Sigmoid colon (tissue), 7 donors: ENCODE data around the gene MAEA. TPM values are rescaled to one million over a fixed set of nuclear protein-coding genes. Genes with fewer than 3 reads are reported as not detected.

Experiments used
- DNase-seq: peaks from one replicate; pipeline ENCODE4 v3.0.0-alpha.2; 2019
- H3K27ac ChIP-seq, 4 donors: fragments of 200-600 bp; sonication (generic); one replicate each; pipeline ENCODE4 v1.5.1; 2016 to 2019; ENCODE audit warnings: mild to moderate bottlenecking in 1 of 4
- H3K27me3 ChIP-seq, 3 donors: fragments of 200-600 bp; sonication (generic); one replicate each; pipeline ENCODE4 v1.5.1; 2019; ENCODE audit warnings: mild to moderate bottlenecking in 1 of 3
- H3K36me3 ChIP-seq, 4 donors: fragments of 200-600 bp; sonication (generic); one replicate each; pipeline ENCODE4 v1.5.1; 2016 to 2019
- H3K4me1 ChIP-seq, 4 donors: fragments of 200-600 bp; sonication (generic); one replicate each; pipeline ENCODE4 v1.5.1; 2017 to 2019
- H3K4me3 ChIP-seq, 4 donors: fragments of 200-600 bp; sonication (generic); one replicate each; pipeline ENCODE4 v1.5.1; 2017 to 2019; ENCODE audit warnings: mild to moderate bottlenecking in 2 of 4, moderate library complexity in 1 of 4
- H3K9me3 ChIP-seq, 4 donors: fragments of 200-600 bp in 3 of 4; sonication (generic) in 3 of 4; one replicate each; pipeline versions ENCODE4 v1.5.1 to v1.6.1; 2013 to 2019
- EP300 ChIP-seq, 4 donors: sonication (generic); formaldehyde crosslinking; IDR thresholded peaks; one replicate each; pipeline ENCODE4 v1.6.1; 2017; ENCODE audit warnings: antibody characterized with exemption in 4 of 4
- POLR2A ChIP-seq, 2 donors: fragments of 450-650 bp; IDR thresholded peaks; one replicate each; pipeline ENCODE4 v1.6.1; 2016; ENCODE audit warnings: antibody characterized with exemption in 2 of 2, mild to moderate bottlenecking in 2 of 2, moderate library complexity in 2 of 2
- POLR2AphosphoS5 ChIP-seq, 4 donors: sonication (generic); formaldehyde crosslinking; IDR thresholded peaks; one replicate each; pipeline ENCODE4 v1.6.1; 2017; ENCODE audit warnings: antibody characterized with exemption in 4 of 4
- WGBS, 2 donors: extraction: QIAGEN DNeasy Blood & Tissue Kit; methylation state at CpG; one replicate each; pipeline ENCODE4 v1.1.7; 2013; 5-methylcytosine and 5-hydroxymethylcytosine counted together
- intact Hi-C: fragments of 100-400 bp; cut with DNase I; formaldehyde crosslinking; loops from one replicate; pipeline ENCODE4 v1.15.1; 2023
- polyA plus RNA-seq, 3 donors: library from polyadenylated mRNA; stranded (reverse); fragments of 200-250 nt; gene quantifications; one replicate each; pipeline ENCODE4 v1.2.3, GENCODE V29; 2013
- total RNA-seq, 4 donors: library from RNA; depleted of rRNA; stranded (reverse); fragments of >200 nt; gene quantifications; one replicate each; pipeline ENCODE4 v1.1.0, GENCODE V29; 2016
- TF ChIP-seq, protein P1 (sequence below), 4 experiments: fragments of 450-650 bp in 3 of 4; fragments of 200-600 bp in 1 of 4; IDR thresholded peaks; one replicate each; pipeline ENCODE4 v1.5.1; 2016 to 2019; ENCODE audit warnings: antibody characterized with exemption in 4 of 4, mild to moderate bottlenecking in 3 of 4, moderate library complexity in 2 of 4
- donor health status: healthy with polysubstance abuse.
- donor health status: Bipolar disorder and iron deficiency.
- donor health status: healthy.

Gene MAEA
- total and polyA plus RNA-seq, 7 donors, result 44.2 to 89.8 (median 53.0) TPM

GRCh38 chr4:1302159-1302558 lies 12.5 kb downstream of the MAEA start:
- WGBS, 2 donors, result 49 to 50% methylated on average over 4 of the region's 4 CpGs
- TF ChIP-seq, protein P1, sequence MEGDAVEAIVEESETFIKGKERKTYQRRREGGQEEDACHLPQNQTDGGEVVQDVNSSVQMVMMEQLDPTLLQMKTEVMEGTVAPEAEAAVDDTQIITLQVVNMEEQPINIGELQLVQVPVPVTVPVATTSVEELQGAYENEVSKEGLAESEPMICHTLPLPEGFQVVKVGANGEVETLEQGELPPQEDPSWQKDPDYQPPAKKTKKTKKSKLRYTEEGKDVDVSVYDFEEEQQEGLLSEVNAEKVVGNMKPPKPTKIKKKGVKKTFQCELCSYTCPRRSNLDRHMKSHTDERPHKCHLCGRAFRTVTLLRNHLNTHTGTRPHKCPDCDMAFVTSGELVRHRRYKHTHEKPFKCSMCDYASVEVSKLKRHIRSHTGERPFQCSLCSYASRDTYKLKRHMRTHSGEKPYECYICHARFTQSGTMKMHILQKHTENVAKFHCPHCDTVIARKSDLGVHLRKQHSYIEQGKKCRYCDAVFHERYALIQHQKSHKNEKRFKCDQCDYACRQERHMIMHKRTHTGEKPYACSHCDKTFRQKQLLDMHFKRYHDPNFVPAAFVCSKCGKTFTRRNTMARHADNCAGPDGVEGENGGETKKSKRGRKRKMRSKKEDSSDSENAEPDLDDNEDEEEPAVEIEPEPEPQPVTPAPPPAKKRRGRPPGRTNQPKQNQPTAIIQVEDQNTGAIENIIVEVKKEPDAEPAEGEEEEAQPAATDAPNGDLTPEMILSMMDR (IDR thresholded peaks at IDR 0.05), result no peak
- TF ChIP-seq EP300 (IDR thresholded peaks at IDR 0.05), result no peak
- TF ChIP-seq POLR2AphosphoS5 (IDR thresholded peaks at IDR 0.05), result no peak
- TF ChIP-seq POLR2A (IDR thresholded peaks at IDR 0.05), result no peak
- H3K36me3 ChIP-seq, result peaks cover 0 to 48% (median 6%) of the 10 kb centered on the region in 4 donors
- no peak overlapping the region for H3K27ac ChIP-seq
- H3K9me3 ChIP-seq, result no peaks in the 10 kb centered on the region
- no peak overlapping the region for H3K4me3 ChIP-seq
- H3K27me3 ChIP-seq, result no peaks in the 10 kb centered on the region
- DNase-seq, result no peak
- intact Hi-C loops, result no loop called here
- peaks cover 0 to 12% (median 0%) of the 10 kb centered on the region in 4 donors for H3K4me1 ChIP-seq

DNA sequence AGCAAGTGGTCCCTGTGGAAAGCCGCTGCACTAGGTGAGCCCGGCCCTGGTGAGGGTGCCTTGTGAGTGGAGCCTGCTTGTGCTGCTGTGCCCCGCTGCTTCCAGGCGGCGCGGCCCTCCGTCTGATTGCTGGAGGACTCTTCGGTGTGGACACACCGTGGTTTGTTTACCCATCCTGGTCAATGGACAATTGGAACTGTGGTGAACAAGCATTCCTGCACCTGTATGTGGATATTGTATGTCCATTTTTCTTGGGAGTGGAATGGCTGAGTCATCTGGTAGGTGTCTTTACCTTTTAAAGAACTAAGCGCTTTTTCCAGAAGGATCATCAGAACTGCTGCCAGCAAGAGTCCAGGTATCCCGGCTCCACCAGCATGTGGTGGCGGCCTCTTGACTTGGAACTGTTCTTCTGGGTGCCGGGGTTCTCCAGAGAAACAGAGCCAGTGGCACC lies 15.6 kb downstream of the MAEA start:
- no peak overlapping the region for H3K27ac ChIP-seq
- peaks cover 0 to 16% (median 2%) of the 10 kb centered on the region in 4 donors for H3K36me3 ChIP-seq
- TF ChIP-seq, protein P1 (IDR thresholded peaks at IDR 0.05), result no peak
- TF ChIP-seq EP300 (IDR thresholded peaks at IDR 0.05) (no peak), POLR2A (IDR thresholded peaks at IDR 0.05) (no peak), POLR2AphosphoS5 (IDR thresholded peaks at IDR 0.05) (no peak)
- H3K4me1 ChIP-seq, result peaks cover 0 to 33% (median 18%) of the 10 kb centered on the region in 4 donors
- DNase-seq, result no peak
- intact Hi-C loops, result no loop called here
- no peak overlapping the region for H3K4me3 ChIP-seq
- 94 to 96% methylated on average over 13 of the region's 13 CpGs for WGBS, 2 donors
- H3K9me3 ChIP-seq, result no peaks in the 10 kb centered on the region
- H3K27me3 ChIP-seq, result no peaks in the 10 kb centered on the region

DNA sequence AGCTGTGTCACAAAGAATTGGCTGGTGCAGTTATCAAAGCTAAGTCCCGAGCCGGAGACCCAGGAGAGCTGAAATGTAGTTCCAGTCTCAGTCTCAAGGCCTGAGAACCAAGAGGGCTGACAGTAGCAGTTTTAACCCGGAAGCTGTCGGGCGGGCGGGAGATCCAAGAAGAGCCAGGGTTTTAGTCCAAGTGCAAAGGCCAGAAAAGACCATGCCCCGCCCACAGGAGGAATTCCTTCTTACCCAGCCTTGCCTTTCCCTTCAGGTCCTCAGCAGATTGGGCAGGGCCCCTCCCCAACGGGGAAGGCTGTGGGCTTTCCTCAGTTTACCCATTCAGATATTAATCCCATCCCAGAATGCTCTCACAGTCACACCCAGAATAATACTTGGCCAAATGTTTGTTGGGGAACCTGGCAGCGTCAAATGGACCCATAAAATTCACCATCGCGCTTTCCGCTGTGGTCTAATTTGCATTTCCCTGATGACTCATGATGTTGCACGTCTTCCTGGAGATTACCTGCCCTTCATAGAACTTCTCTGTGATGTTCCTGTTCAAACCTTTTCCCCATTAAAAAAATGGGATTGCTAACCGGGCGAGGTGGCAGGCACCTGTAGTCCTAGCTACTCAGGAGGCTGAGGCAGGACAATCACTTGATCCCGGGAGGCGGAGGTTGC lies 16.2 kb downstream of the MAEA start:
- Histone ChIP-seq H3K27ac (no peak overlapping the region), H3K4me3 (no peak overlapping the region), H3K4me1 (peaks cover 0 to 36% (median 24%) of the 10 kb centered on the region in 4 donors), H3K27me3 (no peaks in the 10 kb centered on the region), H3K9me3 (no peaks in the 10 kb centered on the region), H3K36me3 (peaks cover 0 to 10% (median 0%) of the 10 kb centered on the region in 4 donors)
- TF ChIP-seq EP300 (IDR thresholded peaks at IDR 0.05) (no peak), POLR2AphosphoS5 (IDR thresholded peaks at IDR 0.05) (no peak), POLR2A (IDR thresholded peaks at IDR 0.05) (no peak)
- TF ChIP-seq, protein P1 (IDR thresholded peaks at IDR 0.05), result no peak
- WGBS, 2 donors, result 54 to 66% methylated on average over 17 of the region's 17 CpGs
- intact Hi-C loops, result no loop called here
- DNase-seq, result no peak

DNA sequence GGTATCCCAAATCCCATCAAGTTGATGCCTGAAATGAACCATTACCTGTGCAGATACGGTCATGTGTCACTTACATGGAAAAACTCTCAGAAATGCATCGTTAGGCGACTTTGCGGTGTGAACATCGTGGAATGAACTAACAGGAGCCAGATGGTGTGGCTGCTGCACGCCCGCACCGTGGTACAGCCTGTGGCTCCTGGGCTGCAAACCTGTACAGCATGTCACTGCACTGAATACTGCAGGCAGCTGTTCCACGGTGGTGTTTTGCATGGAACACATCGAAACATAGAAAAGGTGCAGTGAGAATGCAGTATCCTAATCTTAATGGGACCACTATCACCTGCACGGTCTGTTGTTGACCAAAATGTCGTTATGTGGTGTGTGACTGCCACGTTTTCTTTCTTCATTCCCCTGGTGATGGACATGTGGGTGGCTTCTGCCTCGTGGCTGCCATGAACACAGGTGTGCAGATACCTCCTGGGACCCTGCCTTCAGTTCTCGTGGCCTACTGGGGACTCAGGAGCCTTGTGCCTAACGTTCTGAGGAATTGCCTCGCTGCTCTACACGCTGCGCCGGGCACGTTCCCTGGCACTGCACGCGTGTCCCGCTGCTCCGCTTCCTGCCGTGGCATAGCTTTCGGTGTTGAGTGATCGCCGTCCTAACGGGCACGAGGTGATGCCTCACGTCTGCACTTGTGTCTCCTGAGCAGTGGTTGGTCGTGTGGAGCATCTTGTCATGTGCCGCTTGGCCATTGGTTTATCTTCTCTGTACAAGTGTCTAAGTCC lies 18.5 kb downstream of the MAEA start:
- no peak for DNase-seq
- no peaks in the 10 kb centered on the region for H3K9me3 ChIP-seq
- H3K4me1 ChIP-seq, result peaks cover 0 to 44% (median 30%) of the 10 kb centered on the region in 4 donors
- H3K36me3 ChIP-seq, result peaks cover 5 to 19% (median 6%) of the 10 kb centered on the region in 4 donors
- TF ChIP-seq EP300 (IDR thresholded peaks at IDR 0.05), result no peak
- WGBS, 2 donors, result 95 to 97% methylated on average over 34 of the region's 34 CpGs
- H3K27ac ChIP-seq, result peak overlapping the region in 3 of 4 donors; percentile 75 to 80 (median 76)
- H3K4me3 ChIP-seq, result no peak overlapping the region
- intact Hi-C loops, result loop anchor here (2.0 kb wide), 1 partner anchor 39 kb away; the partner anchor contains the start of gene UVSSA
- no peaks in the 10 kb centered on the region for H3K27me3 ChIP-seq
